Smooth muscle cell of bladder (primary cell): ENCODE measurements around the gene SMAD2. TPM values are rescaled to one million over a fixed set of nuclear protein-coding genes. Genes with fewer than 3 reads are reported as not detected.

Experiments used
- total RNA-seq: library from RNA; depleted of rRNA; stranded (reverse); fragments of >200 nt; gene quantifications from 2 replicates; pipeline ENCODE4 v1.2.3, GENCODE V29; 2014

SMAD2 gene
- 58.9 and 104 TPM in 2 replicates for total RNA-seq

GRCh38 chr18:47930199-47930930 is at the start of gene SMAD2:
TSS of gene SMAD2 (minus strand) at chr18:47930659. CDS start at chr18:47896756, 33,903 bp downstream.

